Neural crest cell (in vitro differentiated cells): ENCODE measurements around the gene CAT. TPM values are rescaled to one million over a fixed set of nuclear protein-coding genes. Genes with fewer than 3 reads are reported as not detected.

Experiments
- DNase-seq: peaks from one replicate; pipeline ENCODE4 v3.0.0; 2021; ENCODE audit warnings: low read depth, mixed read lengths, low spot score
- H3K27ac Mint-ChIP-seq: one replicate; pipeline ENCODE4 v1.8.0; 2021; ENCODE audit warnings: mild to moderate bottlenecking, mixed read lengths; ENCODE audit not compliant: unreplicated experiment
- H3K27me3 Mint-ChIP-seq: 2 replicates; pipeline ENCODE4 v1.8.0; 2021; ENCODE audit warnings: low read depth, mild to moderate bottlenecking, mixed read lengths
- H3K36me3 Mint-ChIP-seq: 2 replicates; pipeline ENCODE4 v1.8.0; 2021; ENCODE audit warnings: low read depth, mild to moderate bottlenecking, mixed read lengths
- H3K4me1 Mint-ChIP-seq: 2 replicates; pipeline ENCODE4 v1.8.0; 2021; ENCODE audit warnings: mixed read lengths
- H3K4me3 Mint-ChIP-seq: one replicate; pipeline ENCODE4 v1.8.0; 2021; ENCODE audit warnings: mild to moderate bottlenecking, mixed read lengths
- H3K9me3 Mint-ChIP-seq: 2 replicates; pipeline ENCODE4 v1.8.0; 2021; ENCODE audit warnings: mixed read lengths
- CTCF ChIP-seq: fragments of 200-600 bp; sonication (generic); conservative IDR thresholded peaks from 2 replicates; pipeline ENCODE4 v1.5.0; 2021; ENCODE audit warnings: antibody characterized with exemption, mild to moderate bottlenecking
- total RNA-seq: library from RNA; stranded (reverse); gene quantifications from 2 replicates; pipeline ENCODE4 v1.2.1, GENCODE V29; 2021

CAT gene
- total RNA-seq, 1 donor from 2014 or later = 30.6 TPM

GRCh38 chr11:34466802-34467488, 28.2 kb downstream of the CAT start:
- no peak for DNase-seq
- Mint-ChIP-seq H3K36me3 (peaks cover 59% of the 10 kb centered on the region), H3K9me3 (peaks cover 11% of the 10 kb centered on the region), H3K4me1 (peaks cover 6% of the 10 kb centered on the region), H3K27ac (no peak overlapping the region), H3K27me3 (no peaks in the 10 kb centered on the region), H3K4me3 (no peak overlapping the region)
- TF ChIP-seq CTCF = no peak

- peaks cover 55% of the 10 kb centered on the region for H3K36me3 Mint-ChIP-seq
- H3K9me3 Mint-ChIP-seq = peaks cover 11% of the 10 kb centered on the region
- no peak overlapping the region for H3K4me3 Mint-ChIP-seq
- TF ChIP-seq CTCF = peak; percentile 62
- no peaks in the 10 kb centered on the region for H3K4me1 Mint-ChIP-seq
- no peaks in the 10 kb centered on the region for H3K27me3 Mint-ChIP-seq
- no peak for DNase-seq
- H3K27ac Mint-ChIP-seq = no peak overlapping the region
Observed at GRCh38 chr11:34468209-34468841, 29.6 kb downstream of the CAT start.

- TF ChIP-seq CTCF = no peak
- no peak overlapping the region for H3K27ac Mint-ChIP-seq
- no peaks in the 10 kb centered on the region for H3K4me1 Mint-ChIP-seq
- no peak overlapping the region for H3K4me3 Mint-ChIP-seq
- peaks cover 20% of the 10 kb centered on the region for H3K36me3 Mint-ChIP-seq
- DNase-seq = no peak
- H3K9me3 Mint-ChIP-seq = no peaks in the 10 kb centered on the region
- H3K27me3 Mint-ChIP-seq = peaks cover 5% of the 10 kb centered on the region
Observed at GRCh38 chr11:34473603-34474169, 35.0 kb downstream of the CAT start.

- Mint-ChIP-seq H3K4me3 (no peak overlapping the region), H3K9me3 (no peaks in the 10 kb centered on the region), H3K27ac (peak overlapping the region; percentile 12), H3K27me3 (peaks cover 15% of the 10 kb centered on the region), H3K36me3 (peaks cover 12% of the 10 kb centered on the region), H3K4me1 (no peaks in the 10 kb centered on the region)
- no peak for DNase-seq
- no peak for TF ChIP-seq CTCF
Observed at GRCh38 chr11:34475656-34476055, 36.9 kb downstream of the CAT start.

GRCh38 chr11:34476849-34477248, 38.1 kb downstream of the CAT start:
- H3K27me3 Mint-ChIP-seq = peaks cover 15% of the 10 kb centered on the region
- H3K4me3 Mint-ChIP-seq = no peak overlapping the region
- H3K9me3 Mint-ChIP-seq = no peaks in the 10 kb centered on the region
- no peak overlapping the region for H3K27ac Mint-ChIP-seq
- H3K36me3 Mint-ChIP-seq = peaks cover 6% of the 10 kb centered on the region
- DNase-seq = no peak
- no peaks in the 10 kb centered on the region for H3K4me1 Mint-ChIP-seq
- no peak for TF ChIP-seq CTCF
